PC-3 (cell line): ENCODE data around the gene TEAD4.

Experiments used
- EZH2phosphoT487 ChIP-seq: fragments of 300-600 bp; sonication (generic); IDR thresholded peaks from 2 replicates; pipeline ENCODE4 v1.6.1; 2018; ENCODE audit warnings: mild to moderate bottlenecking, antibody characterized with exemption, low read length, borderline replicate concordance
- TF ChIP-seq, protein P1 (sequence below): fragments of 300-600 bp; sonication (generic); conservative IDR thresholded peaks from 2 replicates; pipeline ENCODE4 v1.5.1; 2017; ENCODE audit warnings: antibody characterized with exemption, low read depth, mild to moderate bottlenecking, low read length

DNA sequence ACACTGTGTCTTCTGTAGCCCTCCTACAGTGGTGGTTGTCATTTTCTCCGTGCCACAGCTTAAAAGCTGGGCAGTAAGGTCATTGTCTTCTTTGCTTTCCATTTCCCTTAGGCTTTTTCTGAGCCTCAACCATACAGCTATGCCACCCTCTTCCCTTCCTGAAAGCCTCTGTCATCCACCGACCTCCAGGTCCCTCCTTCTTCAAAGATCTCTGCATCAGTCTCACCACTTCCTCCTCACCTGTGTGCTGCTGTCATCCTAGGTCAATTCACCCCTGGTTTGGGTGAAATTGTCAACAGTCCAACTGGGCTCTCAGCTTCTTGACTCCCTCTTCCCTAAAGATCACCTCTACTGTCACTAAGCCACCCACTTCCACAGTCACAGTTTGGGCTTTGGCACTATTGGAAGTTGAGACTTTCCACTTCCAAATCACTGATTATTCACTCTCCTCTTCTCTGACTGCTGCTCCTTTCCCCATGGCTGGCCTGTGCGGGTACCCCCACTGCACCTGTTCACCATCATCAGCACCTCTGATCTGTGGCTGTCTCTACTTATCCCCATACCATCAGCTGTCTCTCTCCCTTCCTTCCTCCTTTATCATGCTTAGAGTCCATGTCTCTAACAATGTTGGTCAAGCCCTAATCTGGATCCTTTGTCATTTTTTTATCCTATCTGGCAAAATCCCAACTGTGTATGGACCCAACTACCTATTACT lies 102.5 kb downstream of the TEAD4 start:
- TF ChIP-seq, protein P1, sequence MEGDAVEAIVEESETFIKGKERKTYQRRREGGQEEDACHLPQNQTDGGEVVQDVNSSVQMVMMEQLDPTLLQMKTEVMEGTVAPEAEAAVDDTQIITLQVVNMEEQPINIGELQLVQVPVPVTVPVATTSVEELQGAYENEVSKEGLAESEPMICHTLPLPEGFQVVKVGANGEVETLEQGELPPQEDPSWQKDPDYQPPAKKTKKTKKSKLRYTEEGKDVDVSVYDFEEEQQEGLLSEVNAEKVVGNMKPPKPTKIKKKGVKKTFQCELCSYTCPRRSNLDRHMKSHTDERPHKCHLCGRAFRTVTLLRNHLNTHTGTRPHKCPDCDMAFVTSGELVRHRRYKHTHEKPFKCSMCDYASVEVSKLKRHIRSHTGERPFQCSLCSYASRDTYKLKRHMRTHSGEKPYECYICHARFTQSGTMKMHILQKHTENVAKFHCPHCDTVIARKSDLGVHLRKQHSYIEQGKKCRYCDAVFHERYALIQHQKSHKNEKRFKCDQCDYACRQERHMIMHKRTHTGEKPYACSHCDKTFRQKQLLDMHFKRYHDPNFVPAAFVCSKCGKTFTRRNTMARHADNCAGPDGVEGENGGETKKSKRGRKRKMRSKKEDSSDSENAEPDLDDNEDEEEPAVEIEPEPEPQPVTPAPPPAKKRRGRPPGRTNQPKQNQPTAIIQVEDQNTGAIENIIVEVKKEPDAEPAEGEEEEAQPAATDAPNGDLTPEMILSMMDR = no peak
- TF ChIP-seq EZH2phosphoT487 = no peak
